K562 (cell line): ENCODE results near the gene ASPDH. TPM values are rescaled to one million over a fixed set of nuclear protein-coding genes. Genes with fewer than 3 reads are reported as not detected.

ENCODE experiments used
- CEBPZ ChIP-seq: fragments of 150-350 bp; IDR thresholded peaks from 2 replicates; pipeline ENCODE4 v1.6.1; 2014; ENCODE audit warnings: low read depth, mild to moderate bottlenecking, low read length, borderline replicate concordance
- CSDE1 ChIP-seq, 2 experiments: fragments of 450-650 bp; IDR thresholded peaks; 2 replicates each; pipeline ENCODE4 v1.6.1; 2016; ENCODE audit warnings: mild to moderate bottlenecking in 1 of 2
- DACH1 ChIP-seq: fragments of 450-650 bp; IDR thresholded peaks from 2 replicates; pipeline ENCODE4 v1.6.1; 2018; ENCODE audit not compliant: partially characterized antibody
- HIVEP1 ChIP-seq: fragments of 250-450 bp; sonication (Bioruptor Pico); IDR thresholded peaks from 2 replicates; pipeline ENCODE4 v1.4.0; 2020; ENCODE audit warnings: mild to moderate bottlenecking
- HMG20B ChIP-seq: fragments of 250-450 bp; sonication (Bioruptor Pico); IDR thresholded peaks from 2 replicates; pipeline ENCODE4 v1.5.0; 2021; ENCODE audit warnings: mild to moderate bottlenecking
- NEUROD1 ChIP-seq: fragments of 150-350 bp; IDR thresholded peaks from 2 replicates; pipeline ENCODE4 v1.6.1; 2014; ENCODE audit warnings: borderline replicate concordance, low read length, low read depth; ENCODE audit not compliant: partially characterized antibody
- RBBP5 ChIP-seq: fragments of 200-600 bp; sonication (generic); IDR thresholded peaks from 2 replicates; pipeline ENCODE4 v1.6.1; 2012; ENCODE audit warnings: borderline replicate concordance, mild to moderate bottlenecking, low read length, control low read depth, inconsistent platforms; ENCODE audit not compliant: insufficient read depth, poor library complexity, severe bottlenecking
- RCOR1 ChIP-seq, 2 experiments: IDR thresholded peaks; 2 replicates each; pipeline ENCODE4 v1.6.1; 2012; ENCODE audit warnings: low read depth in 2 of 2, low read length in 2 of 2, borderline replicate concordance in 1 of 2, improper control_type of control experiment in 1 of 2
- TFAP4 ChIP-seq: sonication (generic); formaldehyde crosslinking; IDR thresholded peaks from 2 replicates; pipeline ENCODE4 v1.8.0; 2022; ENCODE audit warnings: missing genetic modification reagents, mild to moderate bottlenecking, moderate library complexity, borderline replicate concordance
- TOE1 ChIP-seq, 2 experiments: fragments of 450-650 bp in 1 of 2; sonication (generic) in 1 of 2; formaldehyde crosslinking in 1 of 2; IDR thresholded peaks; 2 replicates each; pipeline versions ENCODE4 v1.7.1 to v1.8.0; 2016 to 2022; ENCODE audit warnings: borderline replicate concordance in 2 of 2, mild to moderate bottlenecking in 2 of 2, antibody characterized with exemption in 1 of 2, inconsistent platforms in 1 of 2, low read depth in 1 of 2, missing genetic modification reagents in 1 of 2, moderate library complexity in 1 of 2
- TRIM24 ChIP-seq, 2 experiments: fragments of 450-650 bp; IDR thresholded peaks; 2 replicates each; pipeline ENCODE4 v1.6.1; 2016
- UBTF ChIP-seq, 2 experiments: IDR thresholded peaks; 2 replicates each; pipeline ENCODE4 v1.6.1; 2012; ENCODE audit warnings: improper control_type of control experiment in 2 of 2, low read depth in 2 of 2, low read length in 2 of 2, borderline replicate concordance in 1 of 2
- ZEB2 ChIP-seq: fragments of 450-650 bp; IDR thresholded peaks from 2 replicates; pipeline ENCODE4 v1.6.1; 2016
- ZFP36 ChIP-seq: fragments of 150-350 bp; IDR thresholded peaks from 2 replicates; pipeline ENCODE4 v1.6.1; 2018; ENCODE audit warnings: low read length, low read depth; ENCODE audit not compliant: partially characterized antibody
- ZNF316 ChIP-seq: fragments of 450-650 bp; IDR thresholded peaks from 2 replicates; pipeline ENCODE4 v1.6.1; 2016
- ZNF592 ChIP-seq: fragments of 450-650 bp; IDR thresholded peaks from 2 replicates; pipeline ENCODE4 v1.6.1; 2017; ENCODE audit warnings: antibody characterized with exemption, mild to moderate bottlenecking
- polyA plus RNA-seq, 8 experiments: library from polyadenylated mRNA; depleted of rRNA in 4 of 8; stranded (reverse) in 5 of 8; unstranded in 3 of 8; fragments of >200 nt; fragmentation: Nextera tagmentation in 2 of 8; fragmentation: Illumina TruSeq in 1 of 8; extraction: Ambion mirVana in 2 of 8; extraction: Trizol in 1 of 8; gene quantifications; 2 replicates each; pipeline versions ENCODE4 v1.2.1 to v1.2.3, GENCODE V29; 2011 to 2014; ENCODE audit warnings: inconsistent platforms in 1 of 8, missing spikeins in 1 of 8
- total RNA-seq, 7 experiments: library from RNA; depleted of rRNA in 6 of 7; stranded (reverse); fragments of >200 nt in 6 of 7; fragmentation: Illumina TruSeq in 2 of 7; extraction: Trizol in 2 of 7; gene quantifications; 2 replicates each; pipeline versions ENCODE4 v1.2.1 to v1.2.3, GENCODE V29; 2011 to 2021; ENCODE audit warnings: low replicate concordance in 1 of 7

Gene ASPDH
- total and polyA plus RNA-seq, 9 of the 15 experiments (the other 6 are each of a cell fraction or from before 2014, with no cell fraction given), result not detected

- no peak for TF ChIP-seq CEBPZ
- TF ChIP-seq CSDE1 (IDR thresholded peaks at IDR 0.05), result no peak
- TF ChIP-seq NEUROD1, result no peak
- no peak for TF ChIP-seq ZNF316
- TF ChIP-seq ZFP36, result no peak
- TF ChIP-seq ZNF592, result no peak
- TF ChIP-seq RBBP5, result no peak
- TF ChIP-seq TFAP4 (CRISPR knock-in tag), result peak; percentile 96
- no peak for TF ChIP-seq ZEB2
- no peak for TF ChIP-seq HMG20B (CRISPR knock-in tag)
- TF ChIP-seq TOE1 (IDR thresholded peaks at IDR 0.05; ENCODE audit: borderline replicate concordance), result no peak
- no peak for TF ChIP-seq TOE1 (CRISPR knock-in tag; IDR thresholded peaks at IDR 0.05; ENCODE audit: borderline replicate concordance, low read depth)
- TF ChIP-seq TRIM24 (IDR thresholded peaks at IDR 0.05), result peak; percentile 53 to 71; a peak in 3 of 4 replicates
- no peak for TF ChIP-seq UBTF (IDR thresholded peaks at IDR 0.05; ENCODE audit: borderline replicate concordance in 1 of 2, low read depth in 2 of 2, low read length in 2 of 2)
- peak in 1 of 2 experiments; percentile 62; a peak in 2 of 4 replicates for TF ChIP-seq RCOR1 (IDR thresholded peaks at IDR 0.05; ENCODE audit: borderline replicate concordance in 1 of 2, low read depth in 2 of 2, low read length in 2 of 2)
- no peak for TF ChIP-seq DACH1
- no peak for TF ChIP-seq HIVEP1 (CRISPR knock-in tag)
Observed at GRCh38 chr19:50500060-50500752, 13.5 kb downstream of the ASPDH start (continued).
